ENCODE measurements around the gene MINAR1.

Gene MINAR1

GRCh38 chr15:79467865-79468586 lies 35.9 kb downstream of the MINAR1 start:
- DNase-seq: no peak

- no peak for DNase-seq
Measured at GRCh38 chr15:79472446-79472845, 40.3 kb downstream of the MINAR1 start.

- DNase-seq: no peak
Measured at GRCh38 chr15:79474252-79474651, 42.1 kb downstream of the MINAR1 start.

GRCh38 chr15:79475306-79475705 lies 43.2 kb downstream of the MINAR1 start:
- no peak for DNase-seq

- DNase-seq: no peak
Measured at GRCh38 chr15:79478108-79478507, 46.0 kb downstream of the MINAR1 start.

GRCh38 chr15:79479616-79480015 lies 47.5 kb downstream of the MINAR1 start:
- no peak for DNase-seq

GRCh38 chr15:79481793-79482192 lies 49.7 kb downstream of the MINAR1 start:
- no peak for DNase-seq
